Activated T-cell treated with anti-CD3 and anti-CD28 coated beads for 48 hours (primary cell): Measurements from ENCODE around the gene TPK1.

Experiments used
- DNase-seq: peaks from one replicate; pipeline ENCODE4 v3.0.0-alpha.2; 2020; ENCODE audit warnings: low read depth

TPK1 gene

GRCh38 chr7:144407266-144407931 is 428.5 kb downstream of the TPK1 start:
- DNase-seq = no peak

GRCh38 chr7:144404946-144405345 is 430.9 kb downstream of the TPK1 start:
- no peak for DNase-seq

GRCh38 chr7:144403649-144404061 is 432.2 kb downstream of the TPK1 start, which contains the start of gene NOBOX:
Gene NOBOX, minus strand, starts transcription at chr7:144403693.
- no peak for DNase-seq

- no peak for DNase-seq
Observed at GRCh38 chr7:144403102-144403501, 432.8 kb downstream of the TPK1 start.
